ENCODE data around the gene FN3KRP.

DNA sequence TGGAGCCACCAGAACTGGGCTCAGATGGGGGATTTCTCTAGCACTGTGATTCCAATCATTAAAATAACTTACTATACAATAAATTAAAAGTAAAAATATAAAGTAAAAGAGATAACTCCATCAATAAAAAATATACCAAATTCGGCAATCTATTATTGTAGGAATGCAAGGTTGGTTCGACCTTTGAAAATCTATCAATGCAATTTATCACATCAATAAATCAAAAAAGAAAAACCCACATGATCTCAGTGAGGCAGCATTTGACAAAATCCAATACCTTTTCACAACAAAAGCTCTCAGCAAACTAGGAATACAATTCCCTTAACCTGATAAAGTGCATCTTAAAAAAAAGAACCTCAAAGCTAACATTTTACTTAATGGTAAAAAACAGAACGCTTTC lies 35.0 kb upstream of the FN3KRP start:
- TF ChIP-seq, protein P1, sequence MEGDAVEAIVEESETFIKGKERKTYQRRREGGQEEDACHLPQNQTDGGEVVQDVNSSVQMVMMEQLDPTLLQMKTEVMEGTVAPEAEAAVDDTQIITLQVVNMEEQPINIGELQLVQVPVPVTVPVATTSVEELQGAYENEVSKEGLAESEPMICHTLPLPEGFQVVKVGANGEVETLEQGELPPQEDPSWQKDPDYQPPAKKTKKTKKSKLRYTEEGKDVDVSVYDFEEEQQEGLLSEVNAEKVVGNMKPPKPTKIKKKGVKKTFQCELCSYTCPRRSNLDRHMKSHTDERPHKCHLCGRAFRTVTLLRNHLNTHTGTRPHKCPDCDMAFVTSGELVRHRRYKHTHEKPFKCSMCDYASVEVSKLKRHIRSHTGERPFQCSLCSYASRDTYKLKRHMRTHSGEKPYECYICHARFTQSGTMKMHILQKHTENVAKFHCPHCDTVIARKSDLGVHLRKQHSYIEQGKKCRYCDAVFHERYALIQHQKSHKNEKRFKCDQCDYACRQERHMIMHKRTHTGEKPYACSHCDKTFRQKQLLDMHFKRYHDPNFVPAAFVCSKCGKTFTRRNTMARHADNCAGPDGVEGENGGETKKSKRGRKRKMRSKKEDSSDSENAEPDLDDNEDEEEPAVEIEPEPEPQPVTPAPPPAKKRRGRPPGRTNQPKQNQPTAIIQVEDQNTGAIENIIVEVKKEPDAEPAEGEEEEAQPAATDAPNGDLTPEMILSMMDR (IDR thresholded peaks at IDR 0.05), result no peak
- no peak for TF ChIP-seq POLR2A (IDR thresholded peaks at IDR 0.05)
